Measurements from ENCODE around the gene VIM. TPM values are rescaled to one million over a fixed set of nuclear protein-coding genes. Genes with fewer than 3 reads are reported as not detected.

Gene VIM
- total and polyA plus RNA-seq, 2 donors (not counting 1 experiment from before 2014, with no cell fraction given): 343 to 375 TPM

- Histone ChIP-seq H3K27ac (ENCODE audit: low read length in 2 of 2) (no peak overlapping the region), H2AFZ (ENCODE audit: insufficient read depth, low read depth, low read length, poor library complexity, severe bottlenecking) (no peak overlapping the region), H3K4me2 (replicated peaks; ENCODE audit: low read depth, low read length, poor library complexity, severe bottlenecking) (no peak overlapping the region), H3K79me2 (ENCODE audit: control insufficient read depth, insufficient read depth, low read length) (no peaks in the 10 kb centered on the region), H3K9me3 (ENCODE audit: control extremely low read depth in 1 of 3, control insufficient read depth in 2 of 3, insufficient read depth in 1 of 3, low read length in 2 of 3) (peaks cover 0 to 3% (median 3%) of the 10 kb centered on the region in 3 donors), H3K36me3 (replicated peaks in 1 of 2; ENCODE audit: control extremely low read depth in 1 of 2, control insufficient read depth in 1 of 2, extremely low read depth in 1 of 2, insufficient read depth in 2 of 2, low read length in 1 of 2) (no peaks in the 10 kb centered on the region), H3K9ac (ENCODE audit: low read length) (no peak overlapping the region), H4K20me1 (ENCODE audit: control insufficient read depth, insufficient read depth, low read length, poor library complexity, severe bottlenecking) (no peaks in the 10 kb centered on the region), H3K27me3 (replicated peaks in 1 of 4; ENCODE audit: control extremely low read depth in 1 of 4, control insufficient read depth in 3 of 4, insufficient read depth in 4 of 4, low read length in 3 of 4) (no peaks in the 10 kb centered on the region), H3K4me1 (ENCODE audit: control insufficient read depth in 2 of 2, insufficient read depth in 2 of 2, low read length in 2 of 2) (peaks cover 0 to 3% of the 10 kb centered on the region in 2 donors), H3K4me3 (ENCODE audit: control extremely low read depth in 1 of 5, extremely low read depth in 1 of 5, insufficient read depth in 1 of 5, low read depth in 2 of 5, low read length in 4 of 5) (no peak overlapping the region)
- CTCF ChIA-PET: interaction anchor here (0.7 to 8.1 kb wide), 27 partner anchors 10 to 495 kb away, joined by 3 to 72 read pairs (median 5); partner anchors contain the start of gene TRDMT1
- POLR2A ChIA-PET: interaction anchor here (0.6 kb wide), 1 partner anchor 401 kb away, joined by 3 read pairs; no protein-coding TSS in a partner anchor
- no peaks in the 10 kb centered on the region for H3K9me3 Mint-ChIP-seq (ENCODE audit: insufficient read depth)
- peaks cover 4% of the 10 kb centered on the region for H3K4me1 Mint-ChIP-seq
- TF ChIP-seq EZH2 (IDR thresholded peaks at IDR 0.05; ENCODE audit: borderline replicate concordance, insufficient read depth, low read depth, low read length, poor library complexity, severe bottlenecking) (no peak), CTCF (IDR thresholded peaks at IDR 0.05) (no peak)
- no CpG with 5 or more reads among the region's 5 CpGs for WGBS (ENCODE audit: insufficient coverage)
- H3K4me3 Mint-ChIP-seq: no peak overlapping the region
- no peak overlapping the region for H3K27ac Mint-ChIP-seq
- intact Hi-C loops (cut with micrococcal nuclease): loop anchor here (1.0 to 2.0 kb wide), 5 partner anchors 174 to 1378 kb away; no protein-coding TSS in a partner anchor
- H3K27me3 Mint-ChIP-seq: peaks cover 10% of the 10 kb centered on the region
- DNase-seq (no peak), ATAC-seq (ENCODE audit: low read depth) (no peak)
These were observed 28.6 kb downstream of the VIM start for GRCh38 chr10:17256627-17257026.

- 35% methylated on average over 4 of the region's 8 CpGs for WGBS (ENCODE audit: insufficient coverage)
- no peak overlapping the region for H3K27ac Mint-ChIP-seq
These were observed 29.7 kb downstream of the VIM start for GRCh38 chr10:17257466-17258321.

More at GRCh38 chr10:17257466-17258321, 29.7 kb downstream of the VIM start:
- H3K4me1 Mint-ChIP-seq: peaks cover 4% of the 10 kb centered on the region
- peak overlapping the region; percentile 43 for H2AFZ ChIP-seq (ENCODE audit: insufficient read depth, low read depth, low read length, poor library complexity, severe bottlenecking)
- peaks cover 2 to 14% (median 8%) of the 10 kb centered on the region in 3 donors for H3K9me3 ChIP-seq (ENCODE audit: control extremely low read depth in 1 of 3, control insufficient read depth in 2 of 3, insufficient read depth in 1 of 3, low read length in 2 of 3)
- no peaks in the 10 kb centered on the region for H3K27me3 ChIP-seq (replicated peaks in 1 of 4; ENCODE audit: control extremely low read depth in 1 of 4, control insufficient read depth in 3 of 4, insufficient read depth in 4 of 4, low read length in 3 of 4)
- H3K27ac ChIP-seq (ENCODE audit: low read length in 2 of 2): no peak overlapping the region
- no peak overlapping the region for H3K4me3 ChIP-seq (ENCODE audit: control extremely low read depth in 1 of 5, extremely low read depth in 1 of 5, insufficient read depth in 1 of 5, low read depth in 2 of 5, low read length in 4 of 5)
- peak; percentile 90 for TF ChIP-seq CTCF (IDR thresholded peaks at IDR 0.05)
- no peak for TF ChIP-seq EZH2 (IDR thresholded peaks at IDR 0.05; ENCODE audit: borderline replicate concordance, insufficient read depth, low read depth, low read length, poor library complexity, severe bottlenecking)
- CTCF ChIA-PET: interaction anchor here (0.7 to 8.1 kb wide), 31 partner anchors 10 to 494 kb away, joined by 3 to 72 read pairs (median 4); partner anchors contain the start of gene TRDMT1
- no peak overlapping the region for H3K4me2 ChIP-seq (replicated peaks; ENCODE audit: low read depth, low read length, poor library complexity, severe bottlenecking)
- no peak overlapping the region for H3K4me3 Mint-ChIP-seq
- DNase-seq (peak; percentile 74), ATAC-seq (ENCODE audit: low read depth) (peak; percentile 64)
- H4K20me1 ChIP-seq (ENCODE audit: control insufficient read depth, insufficient read depth, low read length, poor library complexity, severe bottlenecking): no peaks in the 10 kb centered on the region
- intact Hi-C loops (cut with micrococcal nuclease): loop anchor here (1.0 to 2.0 kb wide), 5 partner anchors 173 to 1379 kb away; no protein-coding TSS in a partner anchor
- H3K79me2 ChIP-seq (ENCODE audit: control insufficient read depth, insufficient read depth, low read length): no peaks in the 10 kb centered on the region
- H3K4me1 ChIP-seq (ENCODE audit: control insufficient read depth in 2 of 2, insufficient read depth in 2 of 2, low read length in 2 of 2): peaks cover 0 to 3% of the 10 kb centered on the region in 2 donors
- no peak overlapping the region for H3K9ac ChIP-seq (ENCODE audit: low read length)
- H3K27me3 Mint-ChIP-seq: peaks cover 10% of the 10 kb centered on the region
- no peaks in the 10 kb centered on the region for H3K9me3 Mint-ChIP-seq (ENCODE audit: insufficient read depth)
- POLR2A ChIA-PET: no interaction called here
- no peaks in the 10 kb centered on the region for H3K36me3 ChIP-seq (replicated peaks in 1 of 2; ENCODE audit: control extremely low read depth in 1 of 2, control insufficient read depth in 1 of 2, extremely low read depth in 1 of 2, insufficient read depth in 2 of 2, low read length in 1 of 2)
